ENCODE data around the gene KIRREL1. TPM values are rescaled to one million over a fixed set of nuclear protein-coding genes. Genes with fewer than 3 reads are reported as not detected.
A peak's percentile ranks its signal among the peaks of the same experiment; 100 is the strongest.

The KIRREL1 gene
- total RNA-seq, 2 donors from 2014 or later = not detected

DNA sequence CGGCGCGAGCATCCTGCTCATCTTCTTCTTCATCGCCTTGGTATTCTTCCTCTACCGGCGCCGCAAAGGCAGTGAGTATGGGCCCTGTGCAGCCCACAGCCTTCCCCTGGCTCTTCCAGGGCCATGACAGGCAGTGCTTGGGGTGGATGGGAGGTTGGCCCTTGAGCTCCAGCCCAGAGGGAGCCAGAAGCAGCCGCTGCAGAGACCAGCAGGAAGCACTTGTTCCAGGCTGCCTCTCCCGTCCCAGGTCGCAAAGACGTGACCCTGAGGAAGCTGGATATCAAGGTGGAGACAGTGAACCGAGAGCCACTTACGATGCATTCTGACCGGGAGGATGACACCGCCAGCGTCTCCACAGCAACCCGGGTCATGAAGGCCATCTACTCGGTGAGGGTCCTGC, 99.9 kb downstream of the KIRREL1 start:
- peaks cover 4 to 6% of the 10 kb centered on the region in 2 donors for H3K27me3 Mint-ChIP-seq
- ATAC-seq (no peak), DNase-seq (ENCODE audit: low spot score) (no peak)
- no peak overlapping the region for H3K4me3 Mint-ChIP-seq
- H3K36me3 Mint-ChIP-seq = no peaks in the 10 kb centered on the region
- no peaks in the 10 kb centered on the region for H3K9me3 Mint-ChIP-seq
- no peaks in the 10 kb centered on the region for H3K4me1 Mint-ChIP-seq (ENCODE audit: low read depth in 2 of 2)
- H3K27ac Mint-ChIP-seq = no peak overlapping the region

DNA sequence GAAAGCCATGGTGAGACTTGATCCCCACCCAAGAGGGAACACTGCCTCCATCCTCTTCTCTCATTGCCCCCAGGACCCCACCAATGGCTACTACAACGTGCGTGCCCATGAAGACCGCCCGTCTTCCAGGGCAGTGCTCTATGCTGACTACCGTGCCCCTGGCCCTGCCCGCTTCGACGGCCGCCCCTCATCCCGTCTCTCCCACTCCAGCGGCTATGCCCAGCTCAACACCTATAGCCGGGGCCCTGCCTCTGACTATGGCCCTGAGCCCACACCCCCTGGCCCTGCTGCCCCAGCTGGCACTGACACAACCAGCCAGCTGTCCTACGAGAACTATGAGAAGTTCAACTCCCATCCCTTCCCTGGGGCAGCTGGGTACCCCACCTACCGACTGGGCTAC, 101.1 kb downstream of the KIRREL1 start:
- Mint-ChIP-seq H3K27ac (no peak overlapping the region), H3K4me3 (no peak overlapping the region), H3K9me3 (no peaks in the 10 kb centered on the region), H3K27me3 (peaks cover 4 to 6% of the 10 kb centered on the region in 2 donors), H3K36me3 (no peaks in the 10 kb centered on the region), H3K4me1 (ENCODE audit: low read depth in 2 of 2) (no peaks in the 10 kb centered on the region)
- DNase-seq (ENCODE audit: low spot score) (no peak), ATAC-seq (no peak)

DNA sequence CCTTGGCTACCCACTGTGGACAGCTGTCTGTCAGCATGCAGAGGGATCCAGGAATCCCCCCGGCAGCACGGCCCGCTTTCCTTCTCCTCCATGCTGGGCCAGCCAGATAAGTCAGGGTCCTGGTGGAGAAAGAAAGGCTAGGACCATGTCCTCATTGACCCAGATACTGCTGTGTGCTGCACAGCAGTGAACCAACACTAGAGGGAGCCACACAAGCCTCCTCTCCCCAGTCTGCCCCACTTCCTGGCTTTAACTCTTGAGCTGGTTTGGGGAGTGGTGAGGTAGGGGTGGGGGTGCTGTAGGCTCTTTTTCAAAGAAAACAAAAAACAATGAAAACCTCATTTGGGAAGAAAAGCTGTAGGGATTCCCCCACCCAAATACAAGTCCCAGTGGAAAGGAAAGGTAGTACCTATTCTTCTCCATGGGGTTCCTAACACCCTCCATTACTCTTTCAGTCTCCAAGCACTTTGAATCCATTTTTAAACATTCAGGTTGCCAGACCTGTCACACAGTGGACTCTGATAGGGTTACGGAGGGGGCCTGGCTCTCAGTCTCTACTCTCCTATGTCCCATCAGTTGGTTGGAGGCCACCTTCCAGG, 102.4 kb downstream of the KIRREL1 start:
- Mint-ChIP-seq H3K9me3 (no peaks in the 10 kb centered on the region), H3K4me3 (no peak overlapping the region), H3K27ac (no peak overlapping the region), H3K27me3 (peaks cover 0 to 4% of the 10 kb centered on the region in 2 donors), H3K36me3 (no peaks in the 10 kb centered on the region), H3K4me1 (ENCODE audit: low read depth in 2 of 2) (no peaks in the 10 kb centered on the region)
- ATAC-seq = peak; percentile 63 to 66
- no peak for DNase-seq (ENCODE audit: low spot score)

DNA sequence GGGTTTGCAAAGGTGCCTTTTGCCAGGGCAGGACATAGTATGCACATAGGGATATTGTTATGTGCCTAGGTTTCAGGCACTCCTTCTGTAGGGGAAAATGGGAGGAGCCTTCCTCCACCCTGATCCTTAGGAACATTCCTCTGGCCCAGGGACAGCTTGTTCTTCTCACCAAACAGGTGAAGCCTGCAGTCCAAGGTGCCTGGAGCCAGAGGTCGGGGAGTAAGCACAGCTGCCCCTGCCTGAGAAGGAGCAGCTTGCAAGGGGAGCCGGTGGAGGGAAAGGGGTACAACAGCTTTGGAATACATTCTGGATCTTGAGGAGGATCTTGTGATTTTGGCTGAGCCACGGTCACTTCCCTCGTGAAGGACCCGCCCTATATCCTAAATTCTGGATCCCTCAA, 104.8 kb downstream of the KIRREL1 start:
- H3K36me3 Mint-ChIP-seq = no peaks in the 10 kb centered on the region
- H3K27ac Mint-ChIP-seq = no peak overlapping the region
- peaks cover 5 to 7% of the 10 kb centered on the region in 2 donors for H3K4me1 Mint-ChIP-seq (ENCODE audit: low read depth in 2 of 2)
- DNase-seq (ENCODE audit: low spot score) = no peak
- H3K4me3 Mint-ChIP-seq = no peak overlapping the region
- no peaks in the 10 kb centered on the region for H3K9me3 Mint-ChIP-seq
- peaks cover 7 to 8% of the 10 kb centered on the region in 2 donors for H3K27me3 Mint-ChIP-seq
- ATAC-seq = no peak

DNA sequence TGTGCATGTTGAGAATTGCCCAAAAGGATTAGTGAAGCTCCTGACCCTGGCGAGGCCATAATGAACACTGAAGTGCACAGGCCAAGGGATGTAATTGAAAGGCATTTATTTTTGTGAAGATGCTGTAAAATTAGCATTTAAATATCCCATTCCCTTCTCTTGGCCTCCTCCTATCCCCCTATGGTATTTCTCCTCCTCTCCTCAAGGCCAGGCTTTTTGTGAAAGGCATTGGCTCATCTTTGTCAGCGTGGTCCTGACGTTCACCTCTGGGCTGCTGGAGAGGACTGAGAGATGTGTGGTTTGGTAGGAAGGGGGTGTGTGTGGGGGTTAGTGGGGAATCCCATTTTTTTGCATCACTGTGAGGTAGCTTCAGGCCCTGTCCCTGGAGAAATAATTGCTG, 105.7 kb downstream of the KIRREL1 start:
- Mint-ChIP-seq H3K27ac (no peak overlapping the region), H3K36me3 (no peaks in the 10 kb centered on the region), H3K9me3 (no peaks in the 10 kb centered on the region), H3K27me3 (peaks cover 8% of the 10 kb centered on the region in 2 donors), H3K4me3 (no peak overlapping the region), H3K4me1 (ENCODE audit: low read depth in 2 of 2) (peaks cover 5 to 7% of the 10 kb centered on the region in 2 donors)
- ATAC-seq = no peak
- no peak for DNase-seq (ENCODE audit: low spot score)

DNA sequence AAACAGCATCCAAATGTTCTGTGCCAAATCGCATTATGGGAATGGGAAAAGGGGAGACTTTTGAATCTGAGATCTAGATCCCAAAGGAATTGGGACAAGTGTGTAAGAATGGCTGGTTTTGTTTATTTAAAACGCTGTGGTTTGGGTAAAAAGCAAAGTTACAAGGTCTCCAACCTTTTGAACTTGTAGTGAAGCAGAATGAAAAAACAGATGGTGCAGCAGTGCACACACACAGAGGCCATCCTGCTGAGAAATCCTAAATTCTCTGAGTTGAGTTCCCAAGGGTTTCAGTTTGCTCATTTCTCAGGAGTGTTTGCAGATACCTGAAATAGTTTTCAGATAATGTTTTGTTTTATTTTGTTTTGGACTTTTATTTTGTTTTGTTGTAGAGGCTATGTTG, 107.1 kb downstream of the KIRREL1 start:
- ATAC-seq (no peak), DNase-seq (ENCODE audit: low spot score) (no peak)
- H3K4me3 Mint-ChIP-seq = no peak overlapping the region
- H3K9me3 Mint-ChIP-seq = no peaks in the 10 kb centered on the region
- no peak overlapping the region for H3K27ac Mint-ChIP-seq
- peaks cover 5 to 7% of the 10 kb centered on the region in 2 donors for H3K4me1 Mint-ChIP-seq (ENCODE audit: low read depth in 2 of 2)
- no peaks in the 10 kb centered on the region for H3K36me3 Mint-ChIP-seq
- peaks cover 13 to 15% of the 10 kb centered on the region in 2 donors for H3K27me3 Mint-ChIP-seq

DNA sequence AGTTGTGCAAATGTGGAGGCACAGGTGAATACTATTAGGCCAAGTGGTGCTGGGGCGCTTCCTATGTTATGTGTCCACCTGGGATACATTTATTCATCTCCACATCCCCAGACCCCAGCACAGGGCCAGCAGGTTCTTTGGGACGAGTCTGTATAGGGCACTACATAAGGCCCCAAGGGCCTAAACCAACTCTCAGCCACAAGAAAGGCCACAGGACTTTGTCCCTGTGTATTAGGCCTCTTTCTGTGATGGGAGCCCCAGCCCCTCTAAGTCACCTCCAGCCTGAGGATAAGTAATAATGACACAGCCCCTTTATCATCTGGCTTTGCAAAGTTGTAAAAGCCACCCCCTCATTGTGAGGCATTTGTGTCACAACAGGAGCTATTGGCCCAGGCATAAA, 108.0 kb downstream of the KIRREL1 start:
- H3K4me3 Mint-ChIP-seq = no peak overlapping the region
- no peak for ATAC-seq

DNA sequence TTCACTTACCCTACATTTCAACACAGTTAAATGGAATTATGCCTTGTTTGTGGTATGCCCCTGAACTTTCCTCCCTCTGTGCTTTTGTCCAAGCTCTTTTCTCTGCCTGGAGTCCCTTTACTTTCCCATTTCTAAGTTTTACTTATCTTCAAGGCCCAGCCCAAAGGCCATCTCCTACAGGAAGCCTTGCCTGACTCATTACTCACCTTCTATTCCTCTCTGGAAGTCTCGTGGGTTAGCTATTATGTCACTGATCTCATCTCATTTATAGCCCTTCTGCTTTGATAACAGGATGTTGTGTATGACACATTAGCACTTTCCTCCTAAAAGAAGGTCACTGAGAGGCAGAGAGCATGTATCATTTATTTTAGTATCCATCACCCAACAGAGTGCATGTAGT, 108.5 kb downstream of the KIRREL1 start:
- H3K4me1 Mint-ChIP-seq (ENCODE audit: low read depth in 2 of 2) = peaks cover 5 to 7% of the 10 kb centered on the region in 2 donors

More for the DNA sequence above, 108.0 kb downstream of the KIRREL1 start:
- H3K27me3 Mint-ChIP-seq = peaks cover 16 to 17% of the 10 kb centered on the region in 2 donors
- no peaks in the 10 kb centered on the region for H3K9me3 Mint-ChIP-seq
- H3K27ac Mint-ChIP-seq = no peak overlapping the region
- H3K4me1 Mint-ChIP-seq (ENCODE audit: low read depth in 2 of 2) = peaks cover 5 to 7% of the 10 kb centered on the region in 2 donors
- H3K36me3 Mint-ChIP-seq = no peaks in the 10 kb centered on the region
- no peak for DNase-seq (ENCODE audit: low spot score)

DNA sequence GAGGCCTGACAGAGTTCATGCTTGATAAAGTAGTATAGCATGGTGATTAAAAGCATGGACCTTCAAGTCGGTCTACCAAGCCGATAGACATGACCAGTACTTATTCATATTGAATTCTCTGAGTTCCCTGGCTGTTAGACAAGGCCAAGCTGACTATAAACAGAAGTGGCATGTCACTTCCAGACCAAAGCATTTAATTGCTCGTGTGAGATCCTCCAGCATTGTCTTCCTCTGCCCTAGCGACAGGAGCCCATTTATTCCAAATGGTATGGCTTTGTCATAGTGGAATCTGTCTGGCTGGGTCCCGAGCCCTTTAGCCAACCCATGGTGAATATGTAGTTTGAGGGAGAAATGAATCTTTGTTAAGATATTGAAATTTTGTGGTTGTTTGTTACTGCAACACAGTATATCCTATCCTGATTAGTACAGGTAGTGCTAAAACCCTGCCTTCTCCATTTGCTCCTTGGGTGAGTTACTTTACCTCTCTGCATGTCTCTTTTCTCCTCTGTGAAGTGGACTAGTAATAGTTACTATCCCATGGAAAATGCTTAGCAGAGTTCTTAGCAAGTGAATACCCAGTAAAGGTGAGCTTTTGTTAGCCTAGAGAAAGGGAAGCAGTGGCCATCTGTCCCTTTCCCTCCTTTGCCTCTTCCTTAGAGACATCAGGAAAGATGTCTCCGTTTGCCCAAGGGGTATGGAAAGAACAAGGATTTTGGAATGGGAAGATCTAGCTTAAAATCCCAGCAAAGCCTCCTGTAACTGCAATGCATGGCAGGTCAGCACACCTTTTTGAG, 109.6 kb downstream of the KIRREL1 start:
- no peaks in the 10 kb centered on the region for H3K9me3 Mint-ChIP-seq
- H3K27ac Mint-ChIP-seq = no peak overlapping the region
- no peaks in the 10 kb centered on the region for H3K36me3 Mint-ChIP-seq
- H3K27me3 Mint-ChIP-seq = peaks cover 17 to 24% of the 10 kb centered on the region in 2 donors
- no peak overlapping the region for H3K4me3 Mint-ChIP-seq
- no peak for ATAC-seq
- H3K4me1 Mint-ChIP-seq (ENCODE audit: low read depth in 2 of 2) = peaks cover 5 to 7% of the 10 kb centered on the region in 2 donors
- DNase-seq (ENCODE audit: low spot score) = no peak

More for the DNA sequence above, 108.5 kb downstream of the KIRREL1 start:
- no peak overlapping the region for H3K27ac Mint-ChIP-seq
- H3K36me3 Mint-ChIP-seq = no peaks in the 10 kb centered on the region
- ATAC-seq (peak in 1 of 2 donors; percentile 43), DNase-seq (ENCODE audit: low spot score) (no peak)
- no peak overlapping the region for H3K4me3 Mint-ChIP-seq
- H3K27me3 Mint-ChIP-seq = peaks cover 16 to 17% of the 10 kb centered on the region in 2 donors
- H3K9me3 Mint-ChIP-seq = no peaks in the 10 kb centered on the region

DNA sequence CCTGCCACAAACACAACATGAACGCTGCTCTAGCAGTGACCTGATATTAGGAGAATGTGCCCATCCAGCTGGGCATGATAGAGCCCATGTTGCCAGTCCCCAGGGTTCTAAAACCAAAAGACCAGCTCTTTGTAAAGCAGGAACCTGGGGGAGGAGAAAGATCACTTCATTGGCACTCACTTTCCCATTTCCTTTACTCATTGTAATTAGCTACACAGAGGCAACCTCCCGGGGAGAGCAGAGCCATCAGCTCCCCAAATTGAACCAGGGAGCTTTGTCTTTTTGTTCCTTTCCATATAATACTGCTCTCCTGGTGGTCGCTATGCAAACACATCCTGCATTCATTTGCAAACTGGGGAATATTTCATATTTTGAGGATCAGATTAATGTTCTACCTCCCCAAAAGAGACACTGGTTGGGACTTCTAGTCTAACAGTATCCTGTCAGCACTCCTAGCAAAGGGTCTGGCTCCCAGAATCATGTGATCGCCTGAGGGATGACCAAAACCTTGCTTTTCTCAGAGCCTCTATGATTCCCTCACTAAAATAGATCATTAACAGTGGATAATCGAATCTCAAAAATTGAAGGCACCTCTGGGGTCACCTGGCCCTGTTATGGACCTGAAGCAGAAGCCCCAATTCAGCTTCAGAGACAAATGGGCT, 110.5 kb downstream of the KIRREL1 start:
- no peaks in the 10 kb centered on the region for H3K36me3 Mint-ChIP-seq
- DNase-seq (ENCODE audit: low spot score) (no peak), ATAC-seq (no peak)
- H3K27ac Mint-ChIP-seq = no peak overlapping the region
- no peaks in the 10 kb centered on the region for H3K9me3 Mint-ChIP-seq
- H3K27me3 Mint-ChIP-seq = peaks cover 17 to 24% of the 10 kb centered on the region in 2 donors
- H3K4me1 Mint-ChIP-seq (ENCODE audit: low read depth in 2 of 2) = peaks cover 5 to 7% of the 10 kb centered on the region in 2 donors
- H3K4me3 Mint-ChIP-seq = no peak overlapping the region

DNA sequence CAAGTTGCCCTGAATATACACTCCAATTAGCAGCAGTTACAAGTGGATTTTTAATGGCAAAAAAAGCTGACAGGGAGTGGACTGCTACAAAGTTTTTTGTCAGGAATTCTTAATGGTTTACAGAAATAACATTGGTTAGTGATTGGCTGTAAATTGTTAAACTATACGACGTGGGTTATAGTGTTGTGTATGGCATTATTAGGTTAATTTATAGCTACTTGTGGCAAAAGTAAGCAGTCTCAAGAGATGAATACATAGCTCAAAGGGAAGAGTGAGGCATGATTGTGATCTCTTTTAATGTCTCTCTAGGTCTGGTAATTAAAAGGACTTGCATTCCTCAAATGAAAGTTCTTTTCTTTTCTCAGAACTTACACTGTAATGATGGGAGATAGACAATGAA, 111.4 kb downstream of the KIRREL1 start:
- no peak overlapping the region for H3K27ac Mint-ChIP-seq
- no peak overlapping the region for H3K4me3 Mint-ChIP-seq
- H3K36me3 Mint-ChIP-seq = no peaks in the 10 kb centered on the region
- DNase-seq (ENCODE audit: low spot score) (no peak), ATAC-seq (no peak)
- no peaks in the 10 kb centered on the region for H3K9me3 Mint-ChIP-seq
- H3K27me3 Mint-ChIP-seq = peaks cover 17 to 24% of the 10 kb centered on the region in 2 donors
- H3K4me1 Mint-ChIP-seq (ENCODE audit: low read depth in 2 of 2) = peaks cover 5 to 7% of the 10 kb centered on the region in 2 donors

DNA sequence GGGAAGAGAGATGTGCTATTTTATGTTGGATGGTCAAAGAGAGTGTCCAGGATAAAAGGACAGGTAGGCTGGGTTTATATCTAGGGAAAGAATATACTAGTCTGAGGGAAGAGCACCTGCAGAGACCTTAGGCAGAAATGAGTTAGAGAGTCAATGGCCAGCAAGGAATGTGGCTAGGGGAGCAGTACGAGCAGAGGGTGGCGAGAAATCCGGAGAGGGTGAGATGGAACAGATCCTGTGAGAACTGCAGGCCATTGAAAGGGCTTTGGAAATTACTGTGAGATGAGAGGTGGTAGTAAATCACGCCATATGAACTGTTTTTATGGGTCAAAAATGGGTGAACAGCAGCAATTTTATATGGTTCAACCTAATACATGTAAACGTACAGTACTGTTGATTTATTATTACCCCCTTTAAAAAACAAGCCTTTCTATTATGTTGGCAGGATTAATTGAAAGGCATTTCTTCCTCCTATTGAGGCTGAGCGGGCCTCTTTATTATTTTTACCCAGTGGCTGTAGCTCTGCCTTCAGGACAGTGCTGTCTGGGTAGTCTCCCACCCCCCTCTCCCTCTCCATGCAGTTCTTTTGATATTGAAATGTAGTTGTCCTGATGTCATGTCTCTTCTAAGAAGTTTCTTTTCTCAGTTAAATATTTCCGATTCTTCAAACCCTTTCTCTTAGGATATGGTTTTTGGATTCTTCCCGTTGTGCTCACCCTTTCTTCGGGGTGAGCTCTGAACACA, 112.1 kb downstream of the KIRREL1 start:
- Mint-ChIP-seq H3K36me3 (no peaks in the 10 kb centered on the region), H3K27me3 (peaks cover 17 to 24% of the 10 kb centered on the region in 2 donors), H3K4me1 (ENCODE audit: low read depth in 2 of 2) (peaks cover 5 to 7% of the 10 kb centered on the region in 2 donors), H3K9me3 (no peaks in the 10 kb centered on the region), H3K27ac (no peak overlapping the region), H3K4me3 (no peak overlapping the region)
- ATAC-seq = no peak
- DNase-seq (ENCODE audit: low spot score) = no peak

DNA sequence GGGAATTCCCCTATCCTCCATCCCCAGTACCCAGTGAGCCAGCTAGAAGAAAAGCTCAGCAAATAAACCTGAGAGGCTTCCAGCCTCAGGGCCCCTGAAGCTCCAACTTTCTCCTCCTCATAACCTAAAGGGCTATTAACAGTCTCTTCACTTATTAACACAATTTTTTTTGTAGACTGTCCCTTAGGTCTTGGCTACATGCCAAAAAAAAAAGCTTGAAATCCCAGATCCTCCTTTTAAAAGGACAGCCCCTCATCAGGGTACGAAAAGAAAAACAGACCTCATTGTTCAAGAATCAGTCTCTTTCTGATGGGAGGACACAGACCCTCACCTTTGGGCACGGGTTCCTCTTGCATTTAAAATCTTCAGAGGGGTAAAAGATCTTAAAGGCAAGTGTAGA, 114.5 kb downstream of the KIRREL1 start:
- H3K4me1 Mint-ChIP-seq (ENCODE audit: low read depth in 2 of 2) = peaks cover 2 to 3% of the 10 kb centered on the region in 2 donors

More for the DNA sequence above, 114.5 kb downstream of the KIRREL1 start:
- Mint-ChIP-seq H3K27ac (no peak overlapping the region), H3K9me3 (no peaks in the 10 kb centered on the region), H3K36me3 (peaks cover 10% of the 10 kb centered on the region), H3K27me3 (peaks cover 31 to 36% of the 10 kb centered on the region in 2 donors), H3K4me3 (no peak overlapping the region)
- no peak for ATAC-seq
- DNase-seq (ENCODE audit: low spot score) = no peak

All from natural killer cell treated with Interleukin-12 subunit alpha and Interleukin-12 subunit beta and Interleukin-15 and Interleukin-18, amount 100 ng/mL, for 72 hours (primary cell).